ENCODE data around the gene GMPPA.

GMPPA gene

DNA sequence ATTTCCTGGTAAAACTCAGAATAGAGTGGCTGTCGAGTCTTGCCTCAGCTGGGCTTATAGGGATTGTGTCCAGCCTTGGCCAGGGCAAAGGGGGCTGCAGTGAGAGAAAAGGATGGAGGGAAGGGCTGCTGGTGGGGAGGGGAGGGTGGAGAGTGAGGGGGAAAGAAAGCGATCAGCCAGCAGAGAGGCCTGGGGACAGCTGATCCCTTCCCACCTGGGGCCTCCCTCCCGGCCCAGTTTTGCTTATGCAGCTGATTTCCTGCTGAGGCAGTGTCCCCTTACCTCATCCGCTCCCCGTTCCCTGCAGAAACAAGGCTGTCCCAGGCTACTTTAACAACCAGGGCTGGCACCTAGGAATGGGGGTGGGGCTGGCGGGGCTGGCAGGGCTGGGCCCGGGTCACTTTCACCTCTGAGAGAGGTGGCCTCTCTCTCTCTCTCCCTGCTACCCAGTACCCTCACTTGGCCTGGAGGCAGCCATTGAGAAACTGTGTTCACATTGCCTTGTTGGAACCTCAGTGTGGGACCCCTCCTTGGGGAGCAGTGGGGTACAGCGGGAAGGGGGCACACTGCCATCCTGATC, 12.2 kb upstream of the GMPPA start:
- no peak for DNase-seq

DNA sequence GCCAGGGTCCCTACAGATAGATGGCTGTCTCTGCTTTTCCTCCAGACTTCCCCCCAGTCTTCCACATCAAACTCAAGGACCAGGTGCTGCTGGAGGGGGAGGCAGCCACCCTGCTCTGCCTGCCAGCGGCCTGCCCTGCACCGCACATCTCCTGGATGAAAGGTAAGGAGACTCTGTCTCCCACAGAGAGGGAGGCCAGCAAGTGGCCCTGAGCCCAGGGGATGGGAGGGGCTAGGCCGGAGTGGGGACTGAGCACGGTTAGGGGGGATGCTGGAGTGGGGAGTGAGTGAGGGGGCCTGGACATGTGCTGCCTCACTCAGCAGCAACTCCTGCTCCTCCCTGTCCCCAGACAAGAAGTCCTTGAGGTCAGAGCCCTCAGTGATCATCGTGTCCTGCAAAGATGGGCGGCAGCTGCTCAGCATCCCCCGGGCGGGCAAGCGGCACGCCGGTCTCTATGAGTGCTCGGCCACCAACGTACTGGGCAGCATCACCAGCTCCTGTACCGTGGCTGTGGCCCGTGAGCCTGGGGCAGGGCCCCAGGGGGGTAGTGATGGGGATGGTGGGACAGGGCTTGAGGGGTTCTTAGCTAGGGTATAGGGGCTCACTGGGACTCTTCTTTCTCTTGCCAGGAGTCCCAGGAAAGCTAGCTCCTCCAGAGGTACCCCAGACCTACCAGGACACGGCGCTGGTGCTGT, 10.4 kb upstream of the GMPPA start:
- no peak for DNase-seq

- no peak for DNase-seq
Observed at GRCh38 chr2:219488844-219489194, 9.9 kb upstream of the GMPPA start.

DNA sequence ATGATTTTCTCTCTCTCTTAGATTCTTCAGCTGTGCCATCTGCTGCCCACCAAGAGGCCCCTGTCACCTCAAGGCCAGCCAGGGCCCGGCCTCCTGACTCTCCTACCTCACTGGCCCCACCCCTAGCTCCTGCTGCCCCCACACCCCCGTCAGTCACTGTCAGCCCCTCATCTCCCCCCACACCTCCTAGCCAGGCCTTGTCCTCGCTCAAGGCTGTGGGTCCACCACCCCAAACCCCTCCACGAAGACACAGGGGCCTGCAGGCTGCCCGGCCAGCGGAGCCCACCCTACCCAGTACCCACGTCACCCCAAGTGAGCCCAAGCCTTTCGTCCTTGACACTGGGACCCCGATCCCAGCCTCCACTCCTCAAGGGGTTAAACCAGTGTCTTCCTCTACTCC, 9.4 kb upstream of the GMPPA start:
- no peak for DNase-seq

DNA sequence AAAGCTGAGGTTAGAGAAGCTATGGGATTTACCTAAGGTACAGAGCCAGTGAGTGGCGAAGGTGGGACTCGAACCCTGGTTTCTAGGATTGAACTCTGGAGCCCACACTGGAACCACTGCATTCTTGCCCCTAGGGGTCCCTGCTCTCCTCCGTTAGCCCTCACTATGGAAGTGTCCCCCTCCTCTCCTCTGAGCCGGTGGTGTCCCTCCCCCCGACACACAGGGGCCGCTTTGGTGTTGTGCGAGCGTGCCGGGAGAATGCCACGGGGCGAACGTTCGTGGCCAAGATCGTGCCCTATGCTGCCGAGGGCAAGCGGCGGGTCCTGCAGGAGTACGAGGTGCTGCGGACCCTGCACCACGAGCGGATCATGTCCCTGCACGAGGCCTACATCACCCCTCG, 8.5 kb upstream of the GMPPA start:
- DNase-seq = no peak

DNA sequence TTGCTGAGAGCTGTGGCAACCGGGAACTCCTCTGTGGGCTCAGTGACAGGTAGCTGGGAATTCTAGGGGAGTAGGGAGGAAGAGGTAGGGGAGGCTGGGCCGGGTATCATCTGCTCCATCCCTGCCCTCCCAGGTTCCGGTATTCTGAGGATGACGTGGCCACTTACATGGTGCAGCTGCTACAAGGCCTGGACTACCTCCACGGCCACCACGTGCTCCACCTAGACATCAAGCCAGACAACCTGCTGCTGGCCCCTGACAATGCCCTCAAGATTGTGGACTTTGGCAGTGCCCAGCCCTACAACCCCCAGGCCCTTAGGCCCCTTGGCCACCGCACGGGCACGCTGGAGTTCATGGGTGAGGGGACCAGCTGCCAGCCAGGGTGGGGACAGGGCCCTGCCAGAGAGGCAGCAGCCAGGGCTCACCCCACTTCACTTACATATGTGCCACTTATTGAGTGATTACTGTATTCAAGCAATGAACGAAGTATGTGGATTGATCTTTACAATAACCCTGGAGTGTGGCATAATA, 8.0 kb upstream of the GMPPA start:
- DNase-seq = no peak

- DNase-seq = no peak
Observed at GRCh38 chr2:219491278-219491963, 7.3 kb upstream of the GMPPA start.

- DNase-seq = no peak
Observed at GRCh38 chr2:219492575-219492974, 6.1 kb upstream of the GMPPA start.

GRCh38 chr2:219493086-219493485, 5.6 kb upstream of the GMPPA start:
- DNase-seq = no peak

- DNase-seq = no peak
Observed at GRCh38 chr2:219494952-219495530, 3.6 kb upstream of the GMPPA start.

DNA sequence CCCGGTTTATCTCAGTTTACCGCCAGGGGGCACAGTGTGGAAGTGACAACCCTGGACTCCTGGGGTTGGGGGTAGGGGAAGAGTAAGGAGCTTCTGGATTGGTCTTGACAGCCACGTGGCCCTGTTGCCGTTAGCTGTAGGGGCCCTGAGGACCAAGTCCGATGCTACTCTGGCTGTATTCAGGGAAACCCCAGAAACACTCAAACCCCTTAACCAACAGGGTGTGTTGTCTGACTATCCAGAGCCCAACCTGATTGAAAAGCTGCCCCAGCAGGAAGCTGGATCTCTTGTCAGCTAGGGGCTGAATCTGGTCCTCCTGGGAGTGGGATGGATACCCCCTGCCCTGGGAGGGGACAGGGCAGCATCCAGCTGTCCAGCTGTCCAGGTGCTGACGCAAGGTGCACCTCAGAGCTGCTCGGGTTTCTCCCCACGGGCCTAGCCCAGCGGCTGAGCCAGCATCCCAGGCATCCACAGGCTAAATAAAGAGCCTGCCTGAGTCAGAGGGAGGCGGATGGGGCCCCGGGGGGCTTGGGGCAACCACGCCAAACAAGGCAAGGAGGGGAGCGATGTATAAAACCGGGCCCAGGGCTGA, 3.1 kb upstream of the GMPPA start:
- DNase-seq = peak; percentile 76

DNA sequence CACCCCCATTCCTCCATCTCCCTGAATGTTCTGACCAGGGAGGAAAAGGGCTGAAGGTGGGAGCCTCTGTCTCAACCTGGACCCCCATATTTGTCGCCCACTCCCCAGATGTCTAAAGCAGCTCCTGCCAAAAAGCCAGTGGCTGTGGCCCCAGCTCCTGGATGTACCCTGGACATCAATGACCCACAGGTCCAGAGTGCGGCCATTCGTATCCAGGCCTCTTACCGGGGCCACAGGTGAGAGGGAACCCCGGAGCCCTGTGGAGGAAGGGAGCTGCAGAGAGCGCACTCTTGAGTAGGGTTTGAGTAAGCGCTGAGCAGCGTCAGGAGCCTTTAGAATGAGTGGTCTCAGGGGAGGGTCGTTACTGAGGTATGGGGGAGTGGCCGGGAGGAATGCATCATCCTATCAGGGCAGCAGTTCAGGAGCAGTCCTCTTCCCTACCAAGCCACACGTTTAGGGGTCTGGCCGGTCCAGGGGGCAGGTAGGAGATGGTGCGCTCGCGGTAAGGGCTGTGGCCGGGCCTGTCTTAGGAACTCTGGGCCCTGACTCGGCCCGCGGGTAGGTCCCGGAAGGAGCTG, 2.4 kb upstream of the GMPPA start:
- no peak for DNase-seq

DNA sequence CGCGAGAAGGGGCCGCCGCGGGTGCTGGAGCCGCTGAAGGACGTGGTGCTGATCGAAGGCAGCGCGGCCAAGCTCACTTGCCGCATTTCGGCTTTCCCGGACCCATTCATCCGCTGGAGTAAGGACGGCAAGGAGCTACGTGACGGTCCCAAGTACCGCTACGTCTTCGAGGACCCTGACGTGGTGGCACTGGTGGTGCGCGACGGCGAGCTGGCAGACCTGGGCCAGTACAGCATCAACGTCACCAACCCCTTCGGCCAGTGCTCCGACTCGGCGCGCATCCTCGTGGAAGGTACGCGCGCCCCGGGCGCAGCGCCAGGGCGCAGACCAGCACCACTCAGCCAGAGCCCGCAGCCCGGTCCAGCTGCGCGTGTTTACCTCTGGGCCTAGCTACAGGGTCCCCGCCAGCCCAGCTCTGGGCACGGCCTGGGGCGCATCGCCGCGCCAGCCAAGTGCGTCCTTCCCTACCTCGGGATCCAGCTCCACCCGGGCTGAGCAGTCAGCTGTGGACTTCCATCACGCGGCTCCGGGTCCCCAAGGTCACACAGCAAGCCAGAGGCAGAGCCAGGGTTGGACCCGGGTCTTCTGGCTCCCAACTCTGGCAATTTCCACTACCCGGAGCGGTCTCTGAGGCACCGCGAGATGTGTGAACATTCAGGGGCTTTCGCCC, 1.7 kb upstream of the GMPPA start:
- DNase-seq = no peak

- peak; percentile 37 for DNase-seq
Observed at GRCh38 chr2:219497495-219498279, 1.0 kb upstream of the GMPPA start.

GRCh38 chr2:219499058-219499307, 292 bp downstream of the GMPPA start:
- no peak for DNase-seq

DNA sequence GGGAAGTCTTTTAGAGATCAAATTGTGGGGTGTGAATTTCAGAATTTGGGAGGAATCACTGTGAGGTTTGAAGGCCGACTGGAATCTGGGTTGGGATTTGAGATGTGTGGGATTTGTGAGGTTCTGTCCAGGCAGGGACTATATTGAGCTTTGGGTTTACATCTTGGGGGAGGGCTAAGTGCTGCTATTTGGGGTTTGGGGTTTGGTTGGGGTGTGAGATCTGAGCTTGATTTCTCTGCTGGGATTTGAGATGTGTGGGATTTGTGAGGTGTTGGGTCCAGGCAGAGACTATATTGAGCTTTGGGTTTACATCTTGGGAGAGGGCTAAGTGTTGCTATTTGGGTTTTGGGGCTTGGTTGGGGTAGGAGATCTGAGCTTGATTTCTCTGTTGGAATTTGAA, 864 bp downstream of the GMPPA start:
- no peak for DNase-seq

DNA sequence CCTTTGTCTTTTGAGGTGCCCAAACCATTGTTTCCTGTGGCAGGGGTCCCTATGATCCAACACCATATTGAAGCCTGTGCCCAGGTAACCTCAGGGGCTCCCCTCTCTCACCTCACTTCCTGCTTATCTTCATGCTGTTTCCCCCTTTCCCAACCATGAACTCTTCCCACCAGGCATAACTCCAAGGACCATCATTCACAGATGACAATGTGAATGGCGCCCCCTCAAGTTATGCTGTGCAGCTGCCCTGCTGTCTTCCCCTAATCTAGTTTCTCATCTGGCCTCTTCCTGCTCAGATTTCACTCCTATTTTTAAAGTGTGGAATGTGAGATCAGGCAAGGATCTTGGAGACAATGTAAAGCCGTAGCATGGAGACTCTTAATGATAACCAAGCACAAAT, 1.4 kb downstream of the GMPPA start:
- DNase-seq = no peak

DNA sequence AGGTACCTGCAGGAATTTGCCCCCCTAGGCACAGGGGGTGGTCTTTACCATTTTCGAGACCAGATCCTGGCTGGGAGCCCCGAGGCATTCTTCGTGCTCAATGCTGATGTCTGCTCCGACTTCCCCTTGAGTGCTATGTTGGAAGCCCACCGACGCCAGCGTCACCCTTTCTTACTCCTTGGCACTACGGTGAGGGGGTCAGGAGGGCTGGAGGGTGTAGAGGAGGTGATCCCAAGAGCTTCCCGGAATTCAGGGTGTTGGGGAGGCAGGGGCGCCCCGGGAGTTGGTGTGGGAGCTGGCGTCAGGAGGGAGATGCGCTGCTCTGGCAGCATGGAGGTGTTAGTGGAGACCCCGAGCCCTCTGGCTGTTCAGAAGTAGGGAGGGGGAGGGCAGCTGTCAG, 3.2 kb downstream of the GMPPA start:
- DNase-seq = no peak

DNA sequence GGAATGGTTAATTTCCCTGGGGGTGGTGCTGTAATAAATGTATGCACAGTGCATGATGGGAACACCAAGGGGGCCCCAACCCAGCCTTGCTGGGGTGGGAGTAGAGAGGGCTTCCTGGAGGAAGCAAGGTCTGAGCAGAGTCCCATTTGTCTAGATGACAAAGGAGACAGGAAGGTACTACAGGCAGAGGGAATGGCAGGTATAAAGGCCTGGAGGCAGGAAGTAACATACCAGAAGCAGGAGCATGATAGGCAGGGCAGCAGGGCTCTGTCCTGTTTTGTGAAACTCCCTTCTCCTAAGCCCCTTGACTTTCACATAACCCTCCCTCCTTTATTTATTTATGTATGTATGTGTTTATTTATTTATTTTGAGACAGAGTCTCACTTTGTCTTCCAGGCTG, 3.9 kb downstream of the GMPPA start:
- no peak for DNase-seq

DNA sequence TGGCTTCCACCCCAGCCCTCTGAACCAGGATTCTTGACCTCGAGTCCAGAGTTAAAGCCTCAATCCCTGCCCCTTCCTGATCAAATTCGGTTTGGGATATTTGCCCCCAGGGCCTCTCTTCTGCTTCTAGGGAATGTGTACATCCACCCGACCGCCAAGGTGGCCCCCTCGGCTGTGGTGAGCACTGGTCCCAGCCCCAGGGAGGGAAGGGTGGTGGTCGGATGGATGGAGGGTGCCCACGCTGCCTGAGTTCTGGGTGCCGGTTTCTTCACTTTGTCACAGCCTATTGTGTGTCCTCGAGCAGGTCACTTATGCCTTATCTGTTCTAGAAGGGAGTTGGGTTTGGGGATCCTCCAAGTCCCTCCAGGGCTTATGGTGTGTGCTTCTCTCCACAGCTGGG, 6.9 kb downstream of the GMPPA start:
- no peak for DNase-seq

GRCh38 chr2:219506153-219506801, 7.6 kb downstream of the GMPPA start:
- DNase-seq = no peak
